PC-9 (cell line): Measurements from ENCODE around the gene CROCC2. TPM values are rescaled to one million over a fixed set of nuclear protein-coding genes. Genes with fewer than 3 reads are reported as not detected.

Source experiments
- BruUV-seq: library from RNA; stranded (reverse); fragments of 400-500 nt; replicated peaks from 2 replicates; lab custom pipeline; 2021; lab: Mats Ljungman, UMichigan
- CTCF ChIA-PET: fragments of 300-600 bp; sonication (Branson Sonifier 250); formaldehyde crosslinking; loops from one replicate; lab custom pipeline; 2022; ENCODE audit warnings: antibody characterized with exemption; lab: Charles Lee
- POLR2A ChIA-PET: fragments of 300-600 bp; sonication (Branson Sonifier 250); formaldehyde crosslinking; loops from one replicate; lab custom pipeline; 2022; ENCODE audit warnings: antibody characterized with exemption; ENCODE audit not compliant: unreplicated experiment; lab: Charles Lee
- DNase-seq, 2 experiments: peaks; one replicate each; pipeline versions ENCODE4 v3.0.0 to v3.0.0-alpha.2; 2015 to 2022; ENCODE audit warnings: mixed read lengths in 1 of 2
- H2AFZ ChIP-seq: fragments of 200-600 bp; sonication (generic); 2 replicates; pipeline ENCODE4 v1.8.1; 2017; ENCODE audit warnings: antibody characterized with exemption
- H3F3A ChIP-seq: fragments of 200-600 bp; sonication (generic); 2 replicates; pipeline ENCODE4 v1.8.1; 2017; ENCODE audit warnings: antibody characterized with exemption, mild to moderate bottlenecking, low read depth; ENCODE audit not compliant: insufficient read depth
- H3K27ac ChIP-seq: fragments of 200-600 bp; sonication (generic); 2 replicates; pipeline ENCODE4 v1.6.1; 2016; ENCODE audit warnings: mixed run types
- H3K27me3 ChIP-seq: fragments of 200-600 bp; sonication (generic); 2 replicates; pipeline ENCODE4 v1.6.1; 2016; ENCODE audit warnings: low read depth, mixed run types; ENCODE audit not compliant: insufficient read depth
- H3K36me3 ChIP-seq: fragments of 200-600 bp; sonication (generic); 2 replicates; pipeline ENCODE4 v1.6.1; 2016; ENCODE audit warnings: low read depth, mixed run types
- H3K4me1 ChIP-seq: fragments of 200-600 bp; sonication (generic); replicated peaks from 2 replicates; pipeline ENCODE4 v1.6.1; 2016; ENCODE audit warnings: mixed run types; ENCODE audit not compliant: insufficient read depth
- H3K4me2 ChIP-seq: fragments of 200-600 bp; sonication (generic); 2 replicates; pipeline ENCODE4 v1.6.1; 2017; ENCODE audit warnings: mixed run types
- H3K4me3 ChIP-seq: fragments of 200-600 bp; sonication (generic); 2 replicates; pipeline ENCODE4 v1.6.1; 2016; ENCODE audit warnings: mixed run types
- H3K79me2 ChIP-seq: fragments of 200-600 bp; sonication (generic); 2 replicates; pipeline ENCODE4 v1.6.1; 2017; ENCODE audit warnings: low read depth, mixed run types
- H3K9me2 ChIP-seq: fragments of 200-600 bp; sonication (generic); 2 replicates; pipeline ENCODE4 v1.8.1; 2017; ENCODE audit warnings: mild to moderate bottlenecking; ENCODE audit not compliant: insufficient read depth
- H3K9me3 ChIP-seq: fragments of 200-600 bp; sonication (generic); 2 replicates; pipeline ENCODE4 v1.8.1; 2016; ENCODE audit warnings: low read depth; ENCODE audit not compliant: insufficient read depth
- H4K20me1 ChIP-seq: fragments of 200-600 bp; sonication (generic); 2 replicates; pipeline ENCODE4 v1.8.1; 2017; ENCODE audit not compliant: insufficient read depth
- EZH2 ChIP-seq: fragments of 200-600 bp; sonication (generic); IDR thresholded peaks from 2 replicates; pipeline ENCODE4 v1.8.0; 2017; ENCODE audit warnings: antibody characterized with exemption, low read depth
- intact Hi-C: fragments of 100-400 bp; cut with micrococcal nuclease; formaldehyde crosslinking; loops from one replicate; pipeline ENCODE4 v1.10.0; 2022; ENCODE audit not compliant: unreplicated experiment
- total RNA-seq: library from RNA; stranded (reverse); gene quantifications from 2 replicates; pipeline ENCODE4 v1.2.3, GENCODE V29; 2021
- TF ChIP-seq, protein P1 (sequence below): fragments of 200-600 bp; sonication (generic); conservative IDR thresholded peaks from 2 replicates; pipeline ENCODE4 v1.6.1; 2017; ENCODE audit warnings: mixed run types, antibody characterized with exemption, mild to moderate bottlenecking, moderate library complexity

The CROCC2 gene
- total RNA-seq, 1 experiment from 2014 or later = not detected

DNA sequence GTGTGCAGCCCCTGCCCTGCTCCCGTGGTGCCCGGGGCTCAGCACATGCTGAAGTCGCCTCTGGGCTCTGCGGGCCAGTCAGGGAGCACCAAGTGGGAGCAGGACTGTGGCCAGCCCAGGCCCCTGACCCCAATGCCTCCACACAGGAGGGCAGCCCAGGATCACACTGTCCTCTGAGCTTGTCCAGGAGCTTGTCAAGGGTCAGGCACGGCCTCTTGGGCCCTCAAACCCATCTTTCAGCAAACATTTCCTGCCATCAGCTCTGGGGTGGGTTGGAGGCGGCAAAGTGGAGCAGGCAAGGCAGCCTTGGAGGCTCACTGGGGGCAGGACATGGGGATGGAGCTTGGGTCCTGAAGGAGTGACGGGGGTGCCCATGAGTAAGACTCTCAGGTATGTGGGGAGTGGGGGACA lies 102.6 kb downstream of the CROCC2 start:
- intact Hi-C loops = no loop called here
- ChIA-PET CTCF (no interaction called here), POLR2A (no interaction called here)
- no TSS peak for BruUV-seq
- TF ChIP-seq, protein P1, sequence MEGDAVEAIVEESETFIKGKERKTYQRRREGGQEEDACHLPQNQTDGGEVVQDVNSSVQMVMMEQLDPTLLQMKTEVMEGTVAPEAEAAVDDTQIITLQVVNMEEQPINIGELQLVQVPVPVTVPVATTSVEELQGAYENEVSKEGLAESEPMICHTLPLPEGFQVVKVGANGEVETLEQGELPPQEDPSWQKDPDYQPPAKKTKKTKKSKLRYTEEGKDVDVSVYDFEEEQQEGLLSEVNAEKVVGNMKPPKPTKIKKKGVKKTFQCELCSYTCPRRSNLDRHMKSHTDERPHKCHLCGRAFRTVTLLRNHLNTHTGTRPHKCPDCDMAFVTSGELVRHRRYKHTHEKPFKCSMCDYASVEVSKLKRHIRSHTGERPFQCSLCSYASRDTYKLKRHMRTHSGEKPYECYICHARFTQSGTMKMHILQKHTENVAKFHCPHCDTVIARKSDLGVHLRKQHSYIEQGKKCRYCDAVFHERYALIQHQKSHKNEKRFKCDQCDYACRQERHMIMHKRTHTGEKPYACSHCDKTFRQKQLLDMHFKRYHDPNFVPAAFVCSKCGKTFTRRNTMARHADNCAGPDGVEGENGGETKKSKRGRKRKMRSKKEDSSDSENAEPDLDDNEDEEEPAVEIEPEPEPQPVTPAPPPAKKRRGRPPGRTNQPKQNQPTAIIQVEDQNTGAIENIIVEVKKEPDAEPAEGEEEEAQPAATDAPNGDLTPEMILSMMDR = no peak
- no peak for TF ChIP-seq EZH2
- Histone ChIP-seq H2AFZ (no peak overlapping the region), H3K4me2 (no peak overlapping the region), H4K20me1 (no peaks in the 10 kb centered on the region), H3K36me3 (no peaks in the 10 kb centered on the region), H3K79me2 (no peaks in the 10 kb centered on the region), H3K4me1 (peaks cover 17% of the 10 kb centered on the region), H3K9me2 (no peaks in the 10 kb centered on the region), H3K27ac (no peak overlapping the region), H3F3A (peaks cover 12% of the 10 kb centered on the region; the same call in 1 of the 2 replicates), H3K4me3 (no peak overlapping the region), H3K27me3 (no peaks in the 10 kb centered on the region), H3K9me3 (peaks cover 10% of the 10 kb centered on the region)
- DNase-seq = no peak

DNA sequence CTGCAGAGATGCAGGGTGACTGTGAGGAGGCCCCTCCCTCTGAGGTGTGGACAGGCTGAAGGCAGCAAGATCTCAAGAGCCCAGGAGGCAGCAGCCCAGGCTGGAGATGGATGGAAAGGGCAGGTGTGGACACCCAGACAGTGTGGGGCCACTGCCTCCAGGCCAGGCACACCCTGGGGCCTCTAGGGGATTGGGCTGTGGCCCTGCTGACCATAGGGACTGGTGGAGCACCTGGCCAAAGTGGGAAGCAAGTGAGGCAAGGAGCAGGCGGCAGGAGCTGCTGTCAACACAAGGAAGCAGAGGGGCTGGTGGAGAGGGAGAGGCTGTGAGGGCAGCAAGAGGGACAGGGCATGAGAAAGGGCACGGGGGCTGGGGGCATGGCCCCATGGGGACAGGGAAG lies 103.1 kb downstream of the CROCC2 start:
- intact Hi-C loops = no loop called here
- Histone ChIP-seq H3K4me1 (peaks cover 17% of the 10 kb centered on the region), H2AFZ (no peak overlapping the region), H3K9me2 (no peaks in the 10 kb centered on the region), H4K20me1 (no peaks in the 10 kb centered on the region), H3F3A (peaks cover 12% of the 10 kb centered on the region; the same call in 1 of the 2 replicates), H3K36me3 (no peaks in the 10 kb centered on the region), H3K79me2 (no peaks in the 10 kb centered on the region), H3K9me3 (peaks cover 5% of the 10 kb centered on the region), H3K27me3 (no peaks in the 10 kb centered on the region), H3K27ac (no peak overlapping the region), H3K4me3 (no peak overlapping the region), H3K4me2 (peak overlapping the region; percentile 73; the same call in 1 of the 2 replicates)
- BruUV-seq = no TSS peak
- no peak for DNase-seq
- ChIA-PET CTCF (no interaction called here), POLR2A (interaction anchor here (0.5 to 0.7 kb wide), 4 partner anchors 63 to 678 kb away, joined by 3 to 6 read pairs (median 3); partner anchors contain the start of genes DTYMK and PASK)
- TF ChIP-seq EZH2 = no peak
- TF ChIP-seq, protein P1 = no peak

DNA sequence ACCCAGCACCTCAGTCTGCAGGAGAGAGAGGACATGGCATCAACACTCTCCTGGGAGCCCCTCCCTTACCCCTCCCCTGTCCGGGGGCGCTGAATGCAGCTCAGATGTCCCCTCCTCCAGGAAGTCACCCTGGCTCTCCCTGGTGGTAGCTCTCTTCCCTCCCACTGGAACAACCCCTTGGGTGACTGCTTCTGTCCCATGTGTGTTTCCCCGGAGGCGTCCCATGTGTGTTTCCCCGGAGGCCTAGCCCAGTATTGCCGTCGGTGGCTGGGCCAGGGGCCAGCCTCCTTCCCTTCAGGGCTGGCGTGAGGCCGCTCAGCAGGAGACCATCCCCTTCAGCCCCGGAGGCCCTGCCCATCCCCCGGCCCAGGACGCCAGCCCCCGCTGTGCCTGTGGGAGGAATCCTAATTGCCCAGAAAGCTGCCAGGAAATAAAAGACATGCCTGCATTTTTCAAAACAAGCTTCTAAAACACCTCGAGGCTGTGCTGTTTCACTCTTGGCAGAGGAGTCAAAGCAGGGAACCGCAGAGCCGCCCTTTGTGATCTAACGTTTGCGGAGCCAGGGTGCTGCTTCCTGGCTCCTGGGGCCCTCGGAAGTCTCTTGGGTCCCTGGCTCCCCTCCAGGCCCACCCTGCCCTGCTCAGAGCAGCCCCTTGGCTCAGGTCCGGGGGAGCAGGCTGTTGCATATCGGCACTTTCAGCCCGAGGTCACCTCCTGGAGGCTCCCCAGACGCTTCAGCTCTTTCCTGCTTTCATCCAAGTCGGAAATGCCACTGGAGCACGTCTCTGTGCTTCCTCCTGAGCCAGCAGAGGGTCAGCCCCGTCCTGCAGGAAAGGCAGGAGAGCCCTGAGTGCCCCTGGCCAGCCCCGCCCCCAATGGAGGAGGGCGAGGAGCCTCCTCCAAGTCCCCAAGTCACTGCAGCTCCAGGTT lies 103.7 kb downstream of the CROCC2 start:
- Histone ChIP-seq H3K4me1 (peaks cover 17% of the 10 kb centered on the region), H3K79me2 (no peaks in the 10 kb centered on the region), H4K20me1 (no peaks in the 10 kb centered on the region), H2AFZ (peak overlapping the region; percentile 75), H3K9me2 (no peaks in the 10 kb centered on the region), H3K36me3 (no peaks in the 10 kb centered on the region), H3K27ac (peak overlapping the region; percentile 18), H3K4me3 (peak overlapping the region; percentile 34; the same call in 1 of the 2 replicates), H3K27me3 (no peaks in the 10 kb centered on the region), H3F3A (peaks cover 12% of the 10 kb centered on the region; the same call in 1 of the 2 replicates), H3K9me3 (no peaks in the 10 kb centered on the region; the same call in 1 of the 2 replicates), H3K4me2 (peak overlapping the region; percentile 73)
- intact Hi-C loops = loop anchor here (1.0 kb wide), 1 partner anchor 12 kb away; the partner anchor contains the start of gene SNED1
- no TSS peak for BruUV-seq
- DNase-seq = peak; percentile 76 to 78
- ChIA-PET CTCF (no interaction called here), POLR2A (interaction anchor here (0.5 to 0.7 kb wide), 4 partner anchors 64 to 677 kb away, joined by 3 to 6 read pairs (median 3); partner anchors contain the start of genes DTYMK and PASK)
- TF ChIP-seq, protein P1 = no peak
- TF ChIP-seq EZH2 = no peak
